Kidney (tissue), 14 donors: ENCODE data around the gene SH2B2. TPM values are rescaled to one million over a fixed set of nuclear protein-coding genes. Genes with fewer than 3 reads are reported as not detected.
A peak's percentile ranks its signal among the peaks of the same experiment; 100 is the strongest.

Source experiments
- DNase-seq, 5 donors: peaks; one replicate each; pipeline ENCODE4 v3.0.0-alpha.2; 2013 to 2020
- FAIRE-seq: peaks from 2 replicates; lab custom pipeline; 2012; peaks lifted over from hg19 to GRCh38; lab: Jason Lieb, UNC
- H3K27ac ChIP-seq, 2 donors: one replicate each; pipeline ENCODE4 v1.7.0; 2013; ENCODE audit warnings: low read depth in 2 of 2, low read length in 2 of 2, inconsistent platforms in 1 of 2
- H3K27me3 ChIP-seq: one replicate; pipeline ENCODE4 v1.7.1; 2013; ENCODE audit warnings: low read length, inconsistent platforms; ENCODE audit not compliant: control insufficient read depth, insufficient read depth
- H3K36me3 ChIP-seq, 3 donors: one replicate each; pipeline versions ENCODE4 v1.7.0 to v1.7.1; 2013; ENCODE audit warnings: low read length in 3 of 3, control low read depth in 1 of 3, inconsistent platforms in 1 of 3; ENCODE audit not compliant: insufficient read depth in 3 of 3, control insufficient read depth in 2 of 3
- H3K4me1 ChIP-seq, 3 donors: one replicate each; pipeline versions ENCODE4 v1.7.0 to v1.7.1; 2013; ENCODE audit warnings: low read length in 3 of 3, inconsistent platforms in 1 of 3, low read depth in 1 of 3; ENCODE audit not compliant: control insufficient read depth in 2 of 3, insufficient read depth in 2 of 3
- H3K4me3 ChIP-seq, 3 donors: one replicate each; pipeline versions ENCODE4 v1.7.0 to v1.8.1; 2013; ENCODE audit warnings: low read length in 3 of 3, control low read depth in 1 of 3, inconsistent platforms in 1 of 3
- H3K9ac ChIP-seq, 3 donors: one replicate each; pipeline versions ENCODE4 v1.7.0 to v1.7.1; 2013; ENCODE audit warnings: low read length in 3 of 3, control low read depth in 1 of 3, inconsistent platforms in 1 of 3
- H3K9me3 ChIP-seq, 3 donors: one replicate each; pipeline versions ENCODE4 v1.7.0 to v1.7.1; 2013; ENCODE audit warnings: low read length in 3 of 3, control low read depth in 1 of 3, inconsistent platforms in 1 of 3; ENCODE audit not compliant: control insufficient read depth in 2 of 3, insufficient read depth in 1 of 3
- intact Hi-C: fragments of 100-400 bp; cut with DNase I; formaldehyde crosslinking; loops from one replicate; pipeline ENCODE4 v1.11.1; 2022
- polyA plus RNA-seq: library from polyadenylated mRNA; stranded (reverse); fragments of 350-450 nt; fragmentation: Illumina TruSeq; extraction: RNeasy Lipid Tissue Mini Kit (QIAGEN cat#74804); gene quantifications from one replicate; pipeline ENCODE4 v1.2.3, GENCODE V29; 2014; ENCODE audit warnings: low read depth, low replicate concordance; ENCODE audit not compliant: insufficient read depth
- total RNA-seq: library from RNA; stranded (reverse); fragmentation: NEBNext Ultra II Directional; extraction: Animal tissue kit (Norgen Biotek cat#: 25700); gene quantifications from one replicate; pipeline ENCODE4 v1.2.1, GENCODE V29; 2021
- TF ChIP-seq, protein P1 (sequence below): IDR thresholded peaks from 3 replicates; pipeline ENCODE4 v1.5.1; 2012; ENCODE audit warnings: mild to moderate bottlenecking, moderate library complexity, borderline replicate concordance; ENCODE audit not compliant: insufficient read depth; ENCODE audit errors: extremely low read depth
- donor health status: control.
- donor health status: control.
- donor health status: control.
- donor health status: control.
- donor health status: control.
- donor health status: DM: yes; HTN: yes; CAD: no.
- donor health status: Normal renal cell carcinoma (clear cell type).

Gene SH2B2
- total and polyA plus RNA-seq, 2 donors from 2014 or later = 4.5 to 11.0 TPM

DNA sequence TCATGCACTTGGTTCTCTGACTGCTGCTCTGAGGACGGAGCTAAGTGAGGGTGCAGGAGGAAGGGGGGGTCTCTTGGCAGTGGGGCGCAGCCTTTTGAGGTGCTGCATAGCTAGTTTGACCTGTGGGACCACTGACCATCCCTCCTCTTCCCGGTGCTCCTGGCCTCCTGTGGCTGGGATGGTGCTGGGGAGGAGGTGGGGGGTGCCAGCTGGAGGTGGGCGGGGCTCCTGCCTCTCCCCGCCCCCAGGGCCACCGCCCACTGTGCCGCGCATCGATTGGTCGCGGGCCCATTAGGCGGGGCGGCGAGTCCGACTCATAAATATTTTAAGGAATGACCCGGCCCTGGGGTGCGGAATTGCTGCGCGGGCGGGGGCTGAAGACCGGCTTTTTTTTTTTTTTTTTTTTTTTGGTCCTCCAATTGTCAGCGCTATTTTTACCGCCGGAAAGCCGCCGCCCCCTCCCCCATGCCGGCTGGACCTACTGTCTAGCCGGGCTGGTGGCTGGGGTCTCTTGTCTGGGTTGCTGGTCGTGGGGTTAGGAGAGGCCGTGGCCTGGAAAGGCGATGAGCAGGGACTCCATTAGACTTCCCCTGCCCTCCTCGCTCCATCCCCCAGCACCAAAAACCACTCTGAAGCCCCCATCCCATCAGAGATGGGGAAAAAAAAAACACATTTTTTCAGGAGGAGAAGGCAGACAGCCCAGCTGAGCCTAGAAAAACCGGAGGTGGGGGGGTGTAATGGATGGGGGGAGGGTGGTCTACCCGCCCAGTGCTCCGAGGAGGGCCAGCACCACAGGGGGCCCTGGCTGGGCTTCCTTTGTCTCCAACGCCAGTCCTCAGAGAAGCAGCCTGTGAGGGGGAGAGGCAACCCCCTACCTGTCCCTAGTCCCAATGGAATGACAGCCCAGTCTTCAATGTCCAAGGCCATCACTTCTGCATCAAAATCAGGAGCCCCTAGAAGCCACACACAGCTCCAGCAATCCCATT lies 6.4 kb downstream of the SH2B2 start:
- DNase-seq (peak in 1 of 5 donors; percentile 49), FAIRE-seq (no peak)
- Histone ChIP-seq H3K36me3 (no peaks in the 10 kb centered on the region), H3K9ac (no peak overlapping the region), H3K9me3 (no peaks in the 10 kb centered on the region), H3K27ac (no peak overlapping the region), H3K27me3 (no peaks in the 10 kb centered on the region), H3K4me3 (no peak overlapping the region), H3K4me1 (peaks cover 0 to 3% (median 0%) of the 10 kb centered on the region in 3 donors)
- intact Hi-C loops = no loop called here
- TF ChIP-seq, protein P1, sequence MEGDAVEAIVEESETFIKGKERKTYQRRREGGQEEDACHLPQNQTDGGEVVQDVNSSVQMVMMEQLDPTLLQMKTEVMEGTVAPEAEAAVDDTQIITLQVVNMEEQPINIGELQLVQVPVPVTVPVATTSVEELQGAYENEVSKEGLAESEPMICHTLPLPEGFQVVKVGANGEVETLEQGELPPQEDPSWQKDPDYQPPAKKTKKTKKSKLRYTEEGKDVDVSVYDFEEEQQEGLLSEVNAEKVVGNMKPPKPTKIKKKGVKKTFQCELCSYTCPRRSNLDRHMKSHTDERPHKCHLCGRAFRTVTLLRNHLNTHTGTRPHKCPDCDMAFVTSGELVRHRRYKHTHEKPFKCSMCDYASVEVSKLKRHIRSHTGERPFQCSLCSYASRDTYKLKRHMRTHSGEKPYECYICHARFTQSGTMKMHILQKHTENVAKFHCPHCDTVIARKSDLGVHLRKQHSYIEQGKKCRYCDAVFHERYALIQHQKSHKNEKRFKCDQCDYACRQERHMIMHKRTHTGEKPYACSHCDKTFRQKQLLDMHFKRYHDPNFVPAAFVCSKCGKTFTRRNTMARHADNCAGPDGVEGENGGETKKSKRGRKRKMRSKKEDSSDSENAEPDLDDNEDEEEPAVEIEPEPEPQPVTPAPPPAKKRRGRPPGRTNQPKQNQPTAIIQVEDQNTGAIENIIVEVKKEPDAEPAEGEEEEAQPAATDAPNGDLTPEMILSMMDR = no peak

DNA sequence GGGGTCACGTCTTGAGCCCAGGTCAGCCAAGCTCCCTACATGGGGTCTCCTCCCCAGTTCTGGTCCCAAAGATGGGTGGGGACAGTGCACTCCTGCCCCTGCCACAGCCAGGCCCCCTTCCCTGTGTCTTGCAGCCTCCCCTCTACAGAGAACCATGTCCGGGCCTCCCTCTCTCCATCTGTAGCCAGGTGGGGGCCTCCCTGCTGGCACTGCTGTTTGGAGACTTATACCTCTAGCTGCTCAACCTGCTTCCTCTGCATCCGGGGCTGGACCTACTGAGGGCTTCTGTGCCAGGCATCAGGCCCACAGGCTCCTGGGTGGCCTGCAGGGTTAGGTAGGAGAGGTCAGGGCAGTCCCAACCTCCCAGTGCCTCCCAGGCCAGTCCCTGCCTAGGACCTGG lies 7.9 kb downstream of the SH2B2 start:
- intact Hi-C loops = no loop called here
- no peak for FAIRE-seq
- H3K4me1 ChIP-seq = no peaks in the 10 kb centered on the region
- H3K4me3 ChIP-seq = no peak overlapping the region
- H3K27ac ChIP-seq = no peak overlapping the region
- TF ChIP-seq, protein P1 = no peak
- peaks cover 2% of the 10 kb centered on the region for H3K27me3 ChIP-seq
- H3K9ac ChIP-seq = no peak overlapping the region
- DNase-seq = peak in 1 of 5 donors; percentile 39
- H3K36me3 ChIP-seq = no peaks in the 10 kb centered on the region
- no peaks in the 10 kb centered on the region for H3K9me3 ChIP-seq

DNA sequence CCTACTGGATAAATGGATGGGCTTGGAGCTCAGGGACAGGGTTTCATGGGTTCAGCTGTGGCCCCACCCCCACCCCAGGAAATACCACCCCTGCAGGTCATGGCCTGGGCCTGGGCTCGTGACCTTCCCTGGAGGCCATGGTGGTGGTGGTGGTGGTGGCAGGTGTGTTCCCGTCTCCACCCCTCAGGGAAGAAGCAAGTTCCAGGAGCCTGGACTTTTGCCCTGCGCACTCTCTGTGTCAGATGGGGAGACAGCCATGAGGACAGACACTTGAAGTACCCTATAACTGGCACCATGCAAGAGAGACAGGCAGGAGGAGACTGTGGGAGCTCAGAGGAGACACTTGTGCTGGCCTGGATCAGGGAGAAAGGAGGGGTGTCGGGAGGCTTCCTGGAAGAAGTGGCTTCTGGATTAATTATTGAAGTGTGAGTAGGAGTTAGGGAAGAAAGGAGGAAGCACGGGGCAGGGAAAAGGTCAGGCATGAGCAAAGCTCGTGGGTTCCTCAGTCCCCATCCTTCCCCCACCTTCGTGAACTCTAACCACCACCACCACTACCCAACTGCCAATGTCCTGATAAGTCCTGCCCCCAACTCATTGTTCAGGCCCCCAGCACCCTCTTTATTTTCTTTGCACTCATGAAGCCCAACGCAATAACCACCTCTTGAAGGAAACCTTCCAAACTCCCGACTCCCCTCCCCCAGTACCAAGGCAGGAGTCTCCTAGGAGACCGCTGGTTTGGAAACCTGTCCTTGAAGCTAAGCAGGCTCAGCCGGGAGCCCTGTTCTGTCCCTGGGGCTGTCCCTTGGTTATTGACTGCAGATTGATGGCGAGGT lies 8.9 kb downstream of the SH2B2 start:
- TF ChIP-seq, protein P1 = no peak
- H3K27me3 ChIP-seq = peaks cover 2% of the 10 kb centered on the region
- intact Hi-C loops = no loop called here
- no peaks in the 10 kb centered on the region for H3K9me3 ChIP-seq
- H3K4me1 ChIP-seq = no peaks in the 10 kb centered on the region
- no peak overlapping the region for H3K9ac ChIP-seq
- no peaks in the 10 kb centered on the region for H3K36me3 ChIP-seq
- H3K4me3 ChIP-seq = no peak overlapping the region
- no peak overlapping the region for H3K27ac ChIP-seq
- DNase-seq (peak in 1 of 5 donors; percentile 29), FAIRE-seq (no peak)
